Amniotic epithelial cell (primary cell): ENCODE data around the gene FURIN.
"Not testable (repeated sequence)": the region's sequence is repeated elsewhere in the genome, so short reads cannot be mapped to it uniquely, and the experiment has no call there.

Experiments used
- DNase-seq: peaks from one replicate; pipeline ENCODE4 v3.0.0-alpha.2; 2010; ENCODE audit warnings: low read depth

FURIN gene

DNA sequence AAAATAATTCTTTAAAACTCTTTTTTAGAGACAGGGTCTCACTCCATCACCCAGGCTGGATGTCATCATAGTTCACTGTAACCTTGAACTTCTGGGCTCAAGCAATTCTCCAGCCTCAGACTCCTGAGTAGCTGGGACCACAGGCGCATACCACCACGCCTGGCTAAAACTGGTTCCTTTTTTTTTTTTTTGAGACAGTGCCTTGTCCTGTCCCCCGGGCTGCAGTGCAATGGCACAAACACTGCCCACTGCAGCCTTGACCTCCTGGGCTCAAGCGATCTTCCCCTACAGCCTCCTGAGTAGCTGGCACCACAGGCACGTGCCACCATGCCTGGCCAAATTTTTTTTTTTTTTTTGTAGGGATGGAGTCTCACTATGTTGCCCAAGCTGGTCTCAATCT is 23.7 kb upstream of the FURIN start:
- DNase-seq = no peak

DNA sequence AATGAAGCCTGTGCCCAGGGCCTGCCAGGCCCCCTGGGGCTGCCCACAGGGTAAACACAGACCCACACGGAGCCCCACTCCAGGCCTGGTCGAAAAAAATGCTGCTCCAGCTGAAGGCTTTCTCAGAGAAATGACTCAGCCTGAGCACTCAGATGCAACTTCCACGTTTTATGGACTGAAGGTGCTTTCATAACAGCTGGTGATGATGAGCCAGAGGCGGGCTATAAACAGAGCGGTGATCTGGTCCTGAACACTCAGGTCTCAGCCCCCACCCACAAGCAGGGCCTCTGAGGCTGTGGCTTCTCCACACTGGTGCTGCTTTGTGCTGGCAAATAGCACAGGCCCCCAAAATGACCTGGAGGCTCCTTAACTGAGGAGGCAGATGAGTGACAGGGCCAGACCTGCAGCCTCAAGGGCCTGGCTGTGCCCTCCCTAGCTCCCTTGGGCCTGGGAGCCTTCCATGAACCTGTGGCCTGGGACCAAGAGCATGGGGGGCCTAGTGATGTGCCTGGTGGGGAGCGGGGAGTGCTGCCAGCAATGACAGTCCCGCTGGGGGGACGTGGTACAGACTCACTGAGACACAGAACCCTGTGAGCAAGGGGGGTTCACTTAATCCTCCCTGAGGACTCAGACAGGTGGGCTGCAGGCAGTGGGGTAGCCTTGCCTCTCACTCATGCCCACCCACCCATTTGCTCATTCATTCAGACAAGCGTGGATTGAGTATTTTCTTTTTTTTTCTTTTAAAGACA is 23.0 kb upstream of the FURIN start:
- DNase-seq = peak; percentile 93

DNA sequence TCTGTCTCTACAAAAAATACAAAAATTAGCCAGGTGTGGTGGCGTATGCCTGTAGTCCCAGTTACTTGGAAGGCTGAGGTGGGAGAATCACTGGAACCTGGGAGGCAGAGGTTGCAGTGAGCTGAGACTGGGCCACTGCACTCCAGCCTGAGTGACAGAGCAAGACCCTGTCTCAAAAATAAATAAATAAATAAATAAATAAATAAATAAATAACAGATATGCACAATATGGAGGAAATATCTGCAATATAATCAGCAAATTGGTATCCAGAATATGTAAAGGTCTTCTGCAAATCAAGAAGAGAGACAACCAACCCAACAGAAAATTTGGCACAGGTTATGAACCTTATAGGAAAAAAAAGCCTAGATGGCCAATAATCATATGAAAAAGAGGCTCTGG is 19.0 kb upstream of the FURIN start:
- not testable (repeated sequence) for DNase-seq

DNA sequence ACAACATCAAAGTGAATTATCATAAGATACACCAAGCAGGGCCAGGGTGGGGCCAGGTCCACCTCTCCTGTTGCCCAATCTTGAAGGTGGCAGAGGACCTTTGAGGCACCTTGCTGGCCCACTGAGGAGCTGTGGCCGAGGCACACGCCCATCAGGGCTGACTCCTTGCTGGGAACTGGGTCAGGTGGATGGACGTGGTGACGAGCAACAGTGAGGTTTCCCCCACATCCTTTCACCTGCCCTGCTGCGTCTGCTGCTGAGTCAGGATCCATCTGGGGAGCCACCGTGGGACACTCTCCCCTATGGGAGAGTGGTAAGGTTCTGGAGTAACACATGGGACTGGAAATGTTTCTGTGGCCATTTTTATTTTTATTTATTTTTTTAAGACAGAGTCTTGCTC is 17.3 kb upstream of the FURIN start:
- no peak for DNase-seq

DNA sequence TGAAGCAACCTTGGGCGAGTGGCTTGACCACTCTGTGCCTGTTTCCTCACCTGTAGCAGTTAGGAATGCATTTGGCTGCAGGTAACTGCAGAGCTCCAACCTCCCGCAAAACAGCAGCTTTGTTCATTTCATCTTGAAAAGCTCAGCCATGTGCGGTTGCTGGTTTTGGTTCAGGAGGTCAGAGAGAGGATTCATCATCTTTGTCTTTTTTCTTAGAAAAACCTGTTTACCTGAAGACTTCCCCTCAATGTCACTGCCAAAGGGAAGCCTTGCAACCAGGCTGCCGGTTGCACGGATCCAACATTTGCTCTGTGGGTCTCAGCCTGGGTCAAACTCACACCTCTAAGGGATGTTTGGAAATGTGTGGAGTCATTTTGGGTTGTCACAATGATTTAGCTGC is 16.4 kb upstream of the FURIN start:
- DNase-seq = no peak

DNA sequence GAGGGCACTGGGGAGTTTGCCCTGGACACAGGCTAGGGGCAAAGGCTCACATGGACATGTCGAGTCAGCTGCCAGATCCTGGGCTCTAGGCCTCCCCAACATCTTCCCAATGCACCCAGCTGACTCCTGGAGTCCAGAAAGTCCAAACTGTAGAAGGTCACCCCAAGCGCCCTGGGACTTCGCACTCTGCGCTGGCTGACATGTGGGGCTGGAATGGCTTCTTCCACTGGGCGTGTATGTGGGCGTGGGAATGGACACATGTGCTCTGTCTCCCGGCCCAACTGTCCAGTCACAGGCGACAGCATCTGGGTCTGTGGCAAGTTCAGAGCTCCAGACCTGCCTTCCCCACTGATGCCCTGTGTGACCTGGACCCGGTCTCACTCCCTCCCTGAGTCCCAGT is 13.2 kb upstream of the FURIN start:
- DNase-seq = no peak

DNA sequence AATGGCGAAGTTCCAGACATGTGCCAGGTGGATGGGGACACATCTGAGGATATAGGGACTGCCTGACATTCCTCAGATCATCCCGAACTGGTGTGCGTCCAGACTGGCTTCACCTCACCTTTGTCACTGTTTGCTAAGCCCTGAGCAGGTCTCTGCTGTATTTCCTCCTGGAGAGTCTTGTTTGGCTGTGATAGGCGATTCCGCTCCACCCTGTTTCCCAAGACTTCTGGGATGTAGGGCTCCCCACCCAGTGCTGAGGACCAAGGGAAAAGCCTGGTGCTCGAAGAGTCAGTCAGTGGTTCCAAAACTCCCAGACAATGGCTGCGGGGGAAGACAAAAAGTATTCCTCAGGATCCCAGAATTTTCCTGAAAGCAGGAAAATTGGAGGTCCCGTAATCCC is 11.1 kb upstream of the FURIN start:
- no peak for DNase-seq

DNA sequence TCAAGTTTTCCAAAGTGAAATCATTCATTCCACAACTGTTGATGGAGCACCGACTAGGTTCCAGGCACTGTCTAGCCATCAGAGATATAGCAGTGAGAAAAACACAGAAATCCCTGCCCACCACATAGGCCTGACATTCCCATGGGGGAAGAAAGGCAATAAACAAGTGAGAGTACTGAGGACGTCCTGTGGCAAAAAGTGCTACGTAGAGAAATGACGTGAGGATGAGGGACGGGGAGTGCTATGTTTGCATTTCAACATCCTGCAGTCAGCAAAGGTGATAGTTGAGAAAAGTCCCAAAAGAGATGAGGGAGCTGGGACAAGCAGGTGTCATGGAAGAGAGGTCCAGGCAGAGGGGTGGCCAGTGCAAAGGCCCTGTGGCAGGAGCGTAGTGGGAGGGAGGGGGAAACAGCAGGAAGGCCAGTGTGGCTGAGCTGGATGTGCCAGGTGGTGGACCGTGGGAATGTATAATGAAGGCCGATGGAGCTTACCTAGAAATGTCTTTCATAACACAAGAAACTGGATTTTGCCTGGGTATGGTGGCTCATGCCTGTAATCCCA is 10.4 kb upstream of the FURIN start:
- no peak for DNase-seq

DNA sequence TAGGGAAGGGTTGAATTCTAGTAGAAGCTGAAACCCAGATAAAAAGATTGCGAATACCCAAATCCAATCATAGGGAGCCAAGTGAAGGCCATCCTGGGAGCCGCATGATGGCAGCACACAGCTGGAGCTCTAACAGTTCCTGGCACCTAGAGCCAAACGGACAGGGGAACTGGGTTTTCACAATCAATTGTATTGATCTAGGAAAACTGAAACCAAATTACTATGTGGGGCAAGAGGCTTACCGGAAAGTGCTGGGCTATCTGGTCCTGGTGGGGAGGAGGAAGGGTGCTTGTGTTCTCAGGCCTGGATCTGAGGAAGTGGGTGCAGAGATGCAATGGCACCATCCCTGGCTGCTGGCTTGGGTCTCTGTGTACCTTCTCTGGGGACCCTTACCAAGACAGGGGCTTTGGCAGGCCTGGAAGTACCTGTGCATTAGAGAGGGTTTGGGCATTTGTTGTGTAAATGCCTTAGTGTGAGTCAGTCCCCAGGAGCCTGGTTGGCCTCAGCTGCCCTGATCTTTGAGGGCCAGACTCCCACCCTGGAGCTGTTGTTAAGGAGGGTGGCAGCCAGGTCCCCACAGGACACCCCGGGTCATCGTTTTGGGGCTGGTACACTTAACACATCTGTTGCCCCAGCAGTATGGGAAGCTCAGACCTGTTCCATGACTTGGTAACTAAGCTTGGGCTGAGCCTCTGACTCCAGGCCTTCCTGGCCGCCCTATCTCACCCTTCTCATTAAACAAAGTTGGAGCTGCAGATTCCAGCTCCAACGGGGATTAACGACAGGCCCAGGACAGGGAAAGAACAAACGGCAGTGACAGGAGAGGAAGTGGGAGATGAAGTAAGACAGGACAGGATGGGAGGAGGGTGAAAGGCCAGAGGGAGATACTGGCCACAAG is 8.9 kb upstream of the FURIN start:
- DNase-seq = peak; percentile 15

DNA sequence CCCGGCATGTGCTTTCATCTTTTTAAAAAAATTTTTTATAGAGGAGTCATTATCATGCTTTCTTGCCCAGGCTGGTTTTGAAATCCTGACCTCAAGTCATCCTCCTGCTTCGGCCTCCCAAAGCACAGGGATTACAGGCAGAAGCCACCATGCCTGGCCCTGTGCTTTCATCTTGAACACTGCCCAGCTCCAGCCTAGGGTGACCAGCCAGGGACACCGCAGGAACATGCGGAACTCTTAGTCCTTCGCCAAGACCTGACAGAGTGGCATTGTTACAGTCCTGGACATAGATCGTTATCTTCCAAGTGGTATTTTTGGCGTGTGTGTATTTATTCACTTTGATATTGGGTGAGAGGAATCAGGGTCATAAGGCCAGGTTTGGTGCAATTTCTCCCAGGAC is 7.9 kb upstream of the FURIN start:
- no peak for DNase-seq

DNA sequence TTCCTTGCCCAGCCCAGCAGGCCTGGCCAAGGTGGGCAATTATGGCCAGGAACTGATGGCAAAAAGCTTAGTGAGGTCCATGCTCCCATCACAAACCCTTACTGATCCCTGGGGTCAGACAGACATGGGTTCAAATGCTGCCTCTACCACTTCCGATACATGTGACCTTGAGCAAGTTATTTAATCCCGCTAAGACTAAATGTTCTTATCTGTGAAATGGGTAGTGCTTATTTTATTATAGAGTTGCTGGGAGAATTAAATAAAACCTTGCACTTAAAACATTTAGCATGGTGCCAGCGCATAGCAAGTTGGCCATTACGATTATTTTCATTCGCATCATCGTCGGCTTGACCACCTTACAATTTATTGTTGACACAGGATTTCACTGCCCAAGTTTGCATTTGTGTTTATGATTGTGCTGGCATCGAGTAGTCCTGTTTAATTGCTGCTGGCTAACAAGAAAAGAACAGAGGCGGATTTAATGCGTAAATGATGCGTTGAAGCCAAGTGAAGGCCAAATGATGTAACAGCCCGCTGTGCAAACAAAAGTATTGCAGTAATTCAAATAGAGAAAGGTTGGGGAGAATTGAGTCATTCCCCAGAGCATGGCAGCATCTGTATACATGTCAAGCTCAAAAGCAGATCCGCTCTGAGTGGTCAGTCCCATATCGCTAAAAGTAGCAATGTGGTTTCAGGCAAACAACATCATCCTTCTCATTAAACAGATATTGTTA is 7.3 kb upstream of the FURIN start:
- peak; percentile 77 for DNase-seq

DNA sequence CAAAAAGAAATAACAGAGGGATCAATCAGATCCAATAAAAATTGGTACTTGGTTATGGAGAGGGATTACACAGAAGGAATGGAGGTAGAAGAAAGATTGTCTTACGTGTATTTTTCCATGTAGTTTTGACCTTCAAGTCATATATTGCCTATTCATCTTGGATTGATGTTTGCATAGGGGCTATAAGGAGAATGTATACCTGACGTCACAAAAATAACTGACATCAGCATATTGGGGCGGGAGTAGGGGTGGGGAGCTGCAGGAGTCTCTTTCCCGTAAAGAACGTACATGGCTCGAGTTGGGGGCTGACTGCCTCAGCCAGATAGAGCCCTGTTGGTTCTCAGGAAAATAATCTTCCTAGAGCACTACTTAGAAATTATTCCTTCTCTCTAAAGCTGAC is 5.9 kb upstream of the FURIN start:
- no peak for DNase-seq

DNA sequence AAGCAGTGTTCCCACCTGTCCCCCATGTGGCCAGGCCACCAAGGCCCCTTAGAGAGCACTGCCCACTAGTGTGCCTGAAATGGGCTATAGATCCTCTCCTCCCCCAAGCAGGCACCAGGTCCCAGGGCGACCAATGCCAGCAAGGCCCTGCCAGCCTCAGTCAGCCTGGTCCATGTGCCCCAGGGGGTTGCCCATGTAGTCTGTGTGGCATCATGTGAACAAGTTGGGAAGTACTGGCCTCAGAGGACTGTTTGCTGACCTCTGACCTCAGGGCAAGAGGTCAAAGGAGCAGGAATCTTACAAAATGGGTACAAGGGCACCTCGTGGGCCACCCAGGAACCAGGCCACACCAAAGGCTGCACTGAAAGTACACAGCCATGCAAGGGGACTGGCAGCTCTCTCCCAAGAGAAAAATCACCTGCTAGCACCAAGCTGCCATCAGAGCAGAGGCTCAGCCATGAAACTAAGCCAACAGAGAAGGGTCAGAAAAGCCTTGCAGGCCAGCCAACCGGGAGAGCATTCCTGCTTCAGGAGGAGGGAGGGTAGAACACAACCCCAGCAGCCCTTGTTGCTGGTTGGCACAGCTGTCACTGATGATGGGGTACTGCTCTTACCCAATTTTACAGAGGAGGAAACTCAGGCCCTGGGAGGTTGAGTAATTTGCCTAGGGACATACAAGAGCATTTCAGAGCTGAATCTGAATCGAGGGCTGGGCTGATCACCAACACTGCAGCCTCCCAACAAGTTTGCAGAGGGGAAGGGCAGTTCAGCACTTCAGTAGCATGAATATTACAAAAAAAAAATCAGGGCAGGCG is 5.2 kb upstream of the FURIN start:
- peak; percentile 63 for DNase-seq

DNA sequence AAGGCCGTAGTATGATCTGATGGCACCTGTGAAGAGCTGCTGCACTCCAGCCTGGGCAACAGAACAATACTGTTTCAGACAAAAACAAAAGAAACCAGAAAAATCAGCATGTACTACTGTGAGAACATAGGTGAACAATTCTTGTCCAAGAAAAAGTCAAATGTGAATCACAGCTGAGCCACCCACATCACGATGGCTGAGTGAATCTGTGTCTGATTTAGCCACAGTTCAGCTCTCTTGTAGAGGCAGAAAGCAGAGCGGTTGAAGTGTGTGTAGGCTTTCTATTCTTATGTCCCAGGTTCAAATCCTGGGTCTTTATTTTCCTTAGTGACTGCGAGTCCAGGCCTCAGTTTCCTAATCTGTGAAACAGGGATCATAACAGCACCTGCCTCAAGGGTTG is 4.4 kb upstream of the FURIN start:
- DNase-seq = no peak

DNA sequence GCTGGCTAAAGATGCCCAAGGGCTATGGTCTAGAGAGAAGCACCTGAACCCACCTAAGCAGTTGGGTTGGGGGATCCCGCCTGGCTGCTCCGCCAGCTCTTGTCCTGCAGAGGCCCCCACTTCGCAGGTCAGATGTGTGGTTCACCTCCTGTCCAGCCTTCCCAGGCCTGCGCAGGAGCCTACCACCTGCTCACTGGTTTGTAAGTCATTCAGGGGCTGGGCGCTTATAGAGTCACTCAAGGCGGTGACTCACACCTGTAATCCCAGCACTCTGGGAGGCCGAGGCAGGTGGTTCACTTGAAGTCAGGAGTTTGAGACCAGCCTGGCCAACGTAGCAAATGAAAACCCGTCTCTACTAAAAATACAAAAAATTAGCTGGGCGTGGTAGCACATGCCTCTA is 3.9 kb upstream of the FURIN start:
- DNase-seq = no peak

DNA sequence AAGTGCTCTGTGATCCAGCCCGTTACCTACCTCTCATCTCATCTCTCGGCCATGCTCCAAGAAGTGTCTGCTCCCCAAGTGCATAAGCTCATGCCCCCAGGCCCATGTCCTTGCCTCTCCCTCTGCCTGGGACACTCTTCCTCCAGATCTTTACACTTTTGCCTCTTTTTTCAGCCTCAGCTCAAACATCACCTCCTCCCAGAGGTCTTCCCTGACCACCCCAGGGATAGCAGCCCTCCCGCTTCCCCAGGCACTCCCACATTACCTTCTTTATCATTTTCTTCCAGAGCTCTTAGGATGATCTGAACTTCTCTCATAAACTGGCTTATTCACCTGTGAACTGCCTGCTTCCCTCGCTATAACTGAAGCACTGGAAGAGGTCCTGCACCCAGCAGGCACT is 2.7 kb upstream of the FURIN start:
- no peak for DNase-seq

DNA sequence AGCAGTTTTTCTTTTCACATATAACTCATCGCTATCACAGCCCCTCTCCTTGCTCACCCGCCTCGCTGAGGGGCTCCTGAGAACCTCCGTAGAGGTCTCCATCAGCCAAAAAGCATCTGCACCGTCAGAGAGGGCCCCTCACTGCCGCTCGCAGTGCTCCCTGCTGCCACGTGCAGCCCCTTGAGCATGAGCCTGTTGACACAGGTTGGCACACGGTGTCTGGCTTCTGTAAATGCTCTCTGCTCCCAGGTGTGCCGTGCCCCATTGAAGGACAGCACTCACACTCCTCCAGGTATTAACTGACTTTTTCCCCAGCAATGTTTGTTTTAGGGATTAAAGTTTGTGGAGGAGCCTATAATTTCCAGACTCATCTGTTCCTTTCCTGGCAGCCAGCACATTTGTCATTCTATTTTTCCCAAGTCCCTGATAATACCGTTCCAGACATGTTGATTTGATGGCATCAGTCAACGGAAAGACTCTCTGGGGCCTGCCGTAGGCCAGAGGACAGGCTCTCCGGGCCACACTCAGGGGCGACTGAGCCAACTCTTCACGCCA is 2.1 kb upstream of the FURIN start:
- no peak for DNase-seq

DNA sequence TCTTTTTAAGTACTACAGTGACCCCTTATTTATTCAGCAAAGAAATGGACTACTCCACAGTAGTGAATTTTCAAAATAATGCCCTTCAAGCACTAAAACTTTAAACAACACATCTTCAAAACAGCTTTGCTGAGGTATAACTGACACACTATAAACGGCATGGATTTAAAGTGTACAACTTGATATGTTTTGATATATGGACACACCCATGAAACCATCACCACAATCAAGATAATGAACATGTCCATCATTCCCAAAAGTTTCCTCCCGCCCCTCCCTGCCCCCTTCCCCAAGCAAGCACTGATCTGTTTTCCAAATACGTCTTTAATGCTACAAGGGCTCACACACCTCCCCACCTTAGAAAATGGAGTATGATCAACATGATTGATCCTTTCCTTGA is 1.6 kb upstream of the FURIN start:
- no peak for DNase-seq

DNA sequence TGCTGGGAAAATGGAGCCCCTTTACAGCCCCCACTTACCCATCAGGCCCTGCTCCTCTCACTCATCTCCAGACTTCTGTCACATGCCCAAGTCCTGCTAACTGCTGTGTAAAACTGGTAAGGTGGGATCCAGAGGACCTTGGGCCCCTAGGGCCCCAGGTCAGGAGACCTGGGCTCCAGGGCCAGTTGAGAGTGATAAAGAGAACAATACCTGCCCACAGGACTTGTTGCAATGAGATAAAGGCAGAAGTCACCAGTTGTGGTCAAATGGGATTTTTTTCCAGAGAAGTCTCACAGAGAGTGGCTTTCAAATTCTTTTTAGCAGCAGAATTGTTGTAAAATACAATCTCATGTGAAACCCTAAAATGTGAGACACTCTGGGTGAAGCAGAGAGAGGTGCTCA is 753 bp downstream of the FURIN start:
- DNase-seq = no peak

DNA sequence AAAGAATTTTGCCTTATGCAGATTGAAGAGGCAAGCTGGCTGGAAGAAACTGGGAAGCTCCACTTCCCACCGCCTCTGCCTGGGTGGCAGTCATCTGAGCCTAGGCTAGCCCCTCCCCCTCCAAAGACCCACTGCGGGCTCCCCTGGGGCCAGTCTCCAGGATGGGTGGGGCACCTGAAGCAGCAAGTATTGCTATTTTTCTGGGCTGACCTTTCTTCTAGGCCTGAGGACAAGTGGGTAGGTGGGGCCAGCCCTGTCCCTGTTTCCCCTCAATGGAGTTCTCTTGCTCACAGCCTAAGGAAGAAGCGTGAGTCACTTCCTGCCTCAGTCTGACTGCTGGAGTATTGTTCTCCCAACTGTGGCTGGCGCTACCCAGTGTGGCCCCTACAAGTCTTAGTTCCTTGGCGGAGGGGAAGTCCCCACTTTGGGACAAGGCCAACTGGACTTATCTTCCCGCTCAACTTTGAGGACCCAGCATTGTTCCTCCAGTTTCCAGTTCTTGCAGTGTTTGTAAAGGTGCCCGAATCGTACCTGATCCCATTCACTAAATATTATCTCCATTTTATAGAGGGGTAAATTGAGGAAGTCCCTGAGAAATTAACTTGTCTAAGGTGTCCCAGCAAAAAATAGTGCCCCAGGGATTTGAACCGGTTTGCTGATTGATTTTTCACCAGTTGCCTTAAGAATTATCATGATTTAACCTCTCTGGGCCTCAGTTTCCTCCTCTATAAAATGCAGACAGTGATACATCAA is 1.4 kb downstream of the FURIN start:
- DNase-seq = peak; percentile 74
